ENCODE data around the gene CLMN. TPM values are rescaled to one million over a fixed set of nuclear protein-coding genes. Genes with fewer than 3 reads are reported as not detected.
A peak's percentile ranks its signal among the peaks of the same experiment; 100 is the strongest.

The CLMN gene
- total RNA-seq, 2 donors from 2014 or later = 5.8 to 6.9 TPM

DNA sequence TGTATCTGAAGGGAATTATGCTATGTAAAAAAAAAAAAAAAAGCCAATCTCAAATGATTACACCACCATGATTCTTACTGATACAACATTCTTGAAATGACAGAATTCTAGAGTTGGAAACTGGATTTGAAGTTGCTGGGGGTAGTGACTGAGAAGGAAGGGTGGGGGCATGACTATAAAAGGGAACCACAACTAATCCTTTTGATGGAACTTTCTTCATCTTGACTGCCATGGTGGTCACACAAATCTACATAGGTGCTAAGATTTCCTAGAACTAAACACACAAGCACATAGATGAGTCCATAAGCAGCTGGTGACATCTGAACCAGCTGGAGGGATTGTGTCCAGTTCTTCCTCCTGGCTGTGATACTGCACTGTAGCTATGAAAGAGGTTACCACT lies 51.4 kb downstream of the CLMN start:
- DNase-seq (ENCODE audit: low spot score in 2 of 2) (peak in 1 of 2 donors; percentile 16), ATAC-seq (peak; percentile 48 to 69)
- H3K27ac Mint-ChIP-seq = peak overlapping the region; percentile 32 to 91
- H3K36me3 Mint-ChIP-seq = no peaks in the 10 kb centered on the region
- peaks cover 5 to 6% of the 10 kb centered on the region in 2 donors for H3K9me3 Mint-ChIP-seq

DNA sequence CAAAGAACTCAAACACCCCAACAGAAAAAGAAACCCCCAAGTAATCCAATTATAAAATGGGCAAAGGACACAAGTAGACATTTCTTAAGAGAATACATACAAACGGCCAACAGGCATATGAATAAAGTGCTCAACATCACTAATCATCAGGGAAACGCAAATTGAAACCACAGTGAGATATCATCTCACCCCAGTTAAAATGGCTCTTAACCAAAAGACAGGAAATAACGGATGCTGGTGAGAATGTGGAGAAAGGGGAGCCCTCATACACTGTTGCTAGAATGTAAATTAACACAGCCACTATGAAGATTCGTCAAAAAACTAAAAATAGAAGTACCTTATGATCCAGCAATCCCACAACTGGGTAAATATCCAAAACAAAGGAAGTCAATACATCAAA lies 52.4 kb downstream of the CLMN start:
- Mint-ChIP-seq H3K27ac (peak overlapping the region; percentile 32 to 91), H3K9me3 (peaks cover 5 to 6% of the 10 kb centered on the region in 2 donors), H3K36me3 (no peaks in the 10 kb centered on the region)
- ATAC-seq (peak; percentile 15 to 23), DNase-seq (ENCODE audit: low spot score in 2 of 2) (peak in 1 of 2 donors; percentile 14)

- peak; percentile 84 to 89 for ATAC-seq
- Mint-ChIP-seq H3K36me3 (no peaks in the 10 kb centered on the region), H3K9me3 (peaks cover 4 to 5% of the 10 kb centered on the region in 2 donors), H3K27ac (peak overlapping the region; percentile 72 to 93)
- peak; percentile 53 to 65 for DNase-seq (ENCODE audit: low spot score in 2 of 2)
These were observed 54.3 kb downstream of the CLMN start for GRCh38 chr14:95265106-95266094.

- Mint-ChIP-seq H3K36me3 (no peaks in the 10 kb centered on the region), H3K27ac (peak overlapping the region in 1 of 2 donors; percentile 93)
- ATAC-seq = no peak
These were observed 55.3 kb downstream of the CLMN start for GRCh38 chr14:95264271-95264973.

GRCh38 chr14:95263527-95264231 lies 56.0 kb downstream of the CLMN start:
- Mint-ChIP-seq H3K9me3 (peaks cover 0 to 5% of the 10 kb centered on the region in 2 donors), H3K27ac (peak overlapping the region in 1 of 2 donors; percentile 93), H3K36me3 (no peaks in the 10 kb centered on the region)
- no peak for ATAC-seq
- no peak for DNase-seq (ENCODE audit: low spot score in 2 of 2)

More at GRCh38 chr14:95264271-95264973, 55.3 kb downstream of the CLMN start:
- no peak for DNase-seq (ENCODE audit: low spot score in 2 of 2)
- peaks cover 0 to 5% of the 10 kb centered on the region in 2 donors for H3K9me3 Mint-ChIP-seq

- ATAC-seq = no peak
- H3K27ac Mint-ChIP-seq = no peak overlapping the region
These were observed 57.2 kb downstream of the CLMN start for GRCh38 chr14:95262511-95262891.

GRCh38 chr14:95261616-95262510 lies 57.8 kb downstream of the CLMN start:
- ATAC-seq (no peak), DNase-seq (ENCODE audit: low spot score in 2 of 2) (no peak)
- H3K9me3 Mint-ChIP-seq = no peaks in the 10 kb centered on the region
- H3K36me3 Mint-ChIP-seq = no peaks in the 10 kb centered on the region
- no peak overlapping the region for H3K27ac Mint-ChIP-seq

More at GRCh38 chr14:95262511-95262891, 57.2 kb downstream of the CLMN start:
- Mint-ChIP-seq H3K9me3 (peaks cover 0 to under 1% of the 10 kb centered on the region in 2 donors), H3K36me3 (no peaks in the 10 kb centered on the region)
- no peak for DNase-seq (ENCODE audit: low spot score in 2 of 2)

DNA sequence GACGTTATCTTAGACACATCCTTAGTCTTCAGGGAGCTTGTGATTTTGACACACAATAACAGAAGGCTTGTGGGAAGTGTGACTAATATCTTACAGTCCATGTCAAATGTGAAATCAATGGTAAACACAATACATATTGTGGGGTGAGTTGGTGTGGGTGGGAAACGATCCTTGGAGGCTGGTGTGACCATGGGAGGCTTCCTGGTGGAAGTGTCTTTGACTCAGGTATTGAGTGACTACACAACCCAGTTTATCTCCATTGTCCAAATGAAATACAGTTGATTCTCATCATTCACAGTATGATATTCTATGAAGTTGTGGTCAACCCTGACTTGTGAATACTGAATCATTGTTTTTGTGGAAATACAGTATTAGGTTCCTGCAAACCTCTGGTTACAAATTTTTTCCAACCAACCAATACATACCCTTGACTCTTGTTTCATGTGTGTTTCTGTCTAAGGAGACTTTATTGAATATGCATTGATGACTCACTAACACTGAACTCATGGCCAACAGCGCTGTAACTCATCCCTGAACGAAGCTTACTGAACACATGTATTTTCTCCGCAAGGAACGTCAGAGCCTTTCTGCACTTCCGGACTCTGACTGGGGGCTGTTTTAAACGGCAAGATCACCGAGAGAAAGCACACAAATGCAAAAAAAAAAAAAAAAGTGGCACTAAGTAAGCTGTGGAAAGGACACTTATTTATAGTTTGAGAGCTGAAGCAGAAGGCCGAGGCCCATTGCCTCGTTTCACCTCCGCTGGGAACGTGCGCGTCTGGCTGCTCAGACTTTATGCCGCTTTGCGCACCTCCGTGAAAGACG lies 59.0 kb downstream of the CLMN start:
- DNase-seq (ENCODE audit: low spot score in 2 of 2) (peak; percentile 51 to 65), ATAC-seq (peak; percentile 66 to 81)
- H3K36me3 Mint-ChIP-seq = no peaks in the 10 kb centered on the region
- no peaks in the 10 kb centered on the region for H3K9me3 Mint-ChIP-seq
- peak overlapping the region in 1 of 2 donors; percentile 67 for H3K27ac Mint-ChIP-seq

GRCh38 chr14:95258754-95259593 lies 60.7 kb downstream of the CLMN start:
- H3K27ac Mint-ChIP-seq = no peak overlapping the region
- H3K9me3 Mint-ChIP-seq = no peaks in the 10 kb centered on the region
- no peak for DNase-seq (ENCODE audit: low spot score in 2 of 2)
- H3K36me3 Mint-ChIP-seq = no peaks in the 10 kb centered on the region
- no peak for ATAC-seq

GRCh38 chr14:95258156-95258555 lies 61.6 kb downstream of the CLMN start:
- Mint-ChIP-seq H3K36me3 (no peaks in the 10 kb centered on the region), H3K27ac (no peak overlapping the region), H3K9me3 (no peaks in the 10 kb centered on the region)
- ATAC-seq (no peak), DNase-seq (ENCODE audit: low spot score in 2 of 2) (no peak)

DNA sequence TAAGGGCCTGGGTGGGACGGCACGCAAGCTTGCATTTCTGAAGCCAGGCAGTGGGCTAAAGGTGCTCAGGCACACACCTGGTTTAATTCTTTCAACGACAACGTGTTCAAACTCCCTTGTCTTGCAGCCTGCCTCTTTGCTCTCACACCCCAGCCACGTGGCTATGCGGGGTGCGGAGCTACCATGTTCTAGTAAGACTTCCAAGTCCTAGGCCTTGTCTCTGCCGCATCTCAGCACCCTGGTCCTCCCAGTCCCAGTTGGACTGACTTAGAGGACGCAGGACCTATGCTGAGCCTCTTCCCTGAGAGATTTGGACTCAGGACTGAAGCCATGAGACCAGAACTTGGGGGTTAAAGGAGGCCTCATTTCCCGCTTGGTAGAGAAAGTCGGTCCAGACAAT lies 62.2 kb downstream of the CLMN start:
- DNase-seq (ENCODE audit: low spot score in 2 of 2) (no peak), ATAC-seq (no peak)
- Mint-ChIP-seq H3K9me3 (no peaks in the 10 kb centered on the region), H3K27ac (no peak overlapping the region), H3K36me3 (no peaks in the 10 kb centered on the region)

DNA sequence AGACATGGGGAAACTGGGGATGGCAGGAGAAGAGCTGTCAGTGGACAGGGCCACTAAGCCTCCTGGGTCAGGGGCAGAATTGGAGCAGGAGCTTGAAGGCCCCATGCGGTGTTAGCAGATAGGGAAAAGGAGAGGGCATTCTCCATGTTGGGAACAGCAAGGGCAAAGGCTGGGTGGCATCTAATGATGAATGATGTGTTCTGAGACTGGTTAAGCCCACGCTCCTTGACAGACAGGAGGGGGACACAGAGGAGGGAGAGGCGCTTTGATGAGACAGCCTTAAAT lies 63.0 kb downstream of the CLMN start:
- no peak for DNase-seq (ENCODE audit: low spot score in 2 of 2)
- no peak for ATAC-seq
- Mint-ChIP-seq H3K27ac (no peak overlapping the region), H3K36me3 (no peaks in the 10 kb centered on the region), H3K9me3 (no peaks in the 10 kb centered on the region)

GRCh38 chr14:95256002-95256775 lies 63.5 kb downstream of the CLMN start:
- H3K9me3 Mint-ChIP-seq = no peaks in the 10 kb centered on the region
- H3K36me3 Mint-ChIP-seq = no peaks in the 10 kb centered on the region
- ATAC-seq = no peak
- no peak overlapping the region for H3K27ac Mint-ChIP-seq
- DNase-seq (ENCODE audit: low spot score in 2 of 2) = no peak

GRCh38 chr14:95255487-95255886 lies 64.2 kb downstream of the CLMN start:
- no peaks in the 10 kb centered on the region for H3K36me3 Mint-ChIP-seq
- DNase-seq (ENCODE audit: low spot score in 2 of 2) = no peak
- ATAC-seq = no peak
- H3K27ac Mint-ChIP-seq = no peak overlapping the region
- H3K9me3 Mint-ChIP-seq = no peaks in the 10 kb centered on the region
